Iris pigment epithelial cell (primary cell): Measurements from ENCODE around the gene CAMTA1.
A peak's percentile ranks its signal among the peaks of the same experiment; 100 is the strongest.
"Not testable (repeated sequence)": the region's sequence is repeated elsewhere in the genome, so short reads cannot be mapped to it uniquely, and the experiment has no call there.

Experiments
- DNase-seq: peaks from one replicate; pipeline ENCODE4 v3.0.0-alpha.2; 2011; ENCODE audit warnings: low read depth

The CAMTA1 gene

DNA sequence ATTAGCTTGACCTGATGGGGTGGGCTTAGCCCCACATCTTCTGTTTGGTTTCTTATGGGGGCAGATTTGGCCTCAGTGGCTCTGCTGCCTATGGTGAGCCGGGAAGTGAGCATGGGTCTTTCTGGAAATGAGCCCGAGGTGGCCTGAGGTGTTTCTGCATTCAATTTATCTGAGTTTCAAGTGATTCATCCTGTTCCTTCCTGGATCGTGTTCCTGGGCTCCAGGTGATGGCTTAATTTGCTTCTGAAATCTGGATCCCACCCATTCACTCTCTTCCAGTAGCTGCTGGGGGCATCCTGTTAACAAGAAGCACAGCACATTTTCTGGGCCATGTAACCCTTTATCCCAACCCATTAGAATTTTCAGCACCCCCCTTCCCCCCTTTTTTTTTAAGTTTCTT is 324.6 kb downstream of the CAMTA1 start:
- DNase-seq: no peak

DNA sequence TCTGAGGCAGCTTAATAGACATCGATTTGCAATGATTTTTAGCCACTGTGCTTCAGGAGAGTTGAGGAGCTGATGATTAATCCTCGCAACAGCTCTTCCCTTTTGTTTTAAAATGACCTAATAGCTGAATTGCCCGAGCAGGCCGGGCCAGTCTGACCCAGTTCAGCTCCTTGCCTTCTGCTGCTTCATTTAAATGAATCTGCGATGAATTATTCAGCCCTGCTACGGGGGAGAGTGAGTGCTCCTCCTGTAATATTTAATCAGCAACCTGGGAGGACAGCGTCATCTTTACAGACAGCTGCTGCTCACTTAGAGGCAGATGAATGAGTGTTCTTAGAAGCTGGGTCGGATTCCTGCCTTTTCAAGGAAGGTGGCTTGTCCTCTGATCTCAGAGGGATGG is 325.1 kb downstream of the CAMTA1 start:
- DNase-seq: no peak

DNA sequence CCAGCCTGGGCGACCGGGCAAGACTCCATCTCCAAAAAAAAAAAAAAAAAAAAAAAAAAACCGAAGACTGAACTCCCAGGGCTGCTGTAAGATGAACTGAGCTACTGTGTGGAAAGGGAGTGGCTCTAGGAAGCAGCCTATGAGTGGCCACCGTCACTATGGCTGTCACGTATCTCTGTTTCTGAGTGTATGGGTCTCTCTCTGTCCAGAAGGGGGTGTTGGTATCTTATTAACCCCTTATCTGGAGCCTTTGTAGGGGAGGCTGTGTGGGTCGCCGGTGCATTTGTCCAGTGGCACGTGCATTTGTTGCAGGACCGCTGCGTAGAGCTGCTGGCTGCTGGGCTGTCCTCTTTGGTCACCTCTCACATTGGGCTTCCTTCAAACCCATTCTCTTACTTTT is 326.6 kb downstream of the CAMTA1 start:
- no peak for DNase-seq

DNA sequence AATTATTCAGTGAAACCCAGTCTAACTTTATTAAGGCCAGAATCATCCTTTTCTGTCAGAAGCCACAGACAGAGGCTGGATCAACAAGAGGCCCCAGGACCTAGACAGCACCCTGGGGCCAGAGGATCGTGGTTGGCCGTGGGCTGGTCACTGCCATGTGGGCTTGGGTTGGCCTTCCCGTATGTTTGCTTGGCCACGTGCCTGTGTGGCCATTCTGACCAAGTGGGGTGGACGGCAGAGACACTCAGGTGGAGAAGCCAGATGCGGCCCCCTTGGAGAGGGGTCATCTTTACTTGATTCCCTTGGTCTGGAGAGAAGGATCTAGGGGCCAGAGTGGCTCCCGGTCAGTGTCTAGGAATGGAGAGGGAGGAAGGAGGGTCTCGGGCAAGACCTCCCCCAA is 327.9 kb downstream of the CAMTA1 start:
- no peak for DNase-seq

DNA sequence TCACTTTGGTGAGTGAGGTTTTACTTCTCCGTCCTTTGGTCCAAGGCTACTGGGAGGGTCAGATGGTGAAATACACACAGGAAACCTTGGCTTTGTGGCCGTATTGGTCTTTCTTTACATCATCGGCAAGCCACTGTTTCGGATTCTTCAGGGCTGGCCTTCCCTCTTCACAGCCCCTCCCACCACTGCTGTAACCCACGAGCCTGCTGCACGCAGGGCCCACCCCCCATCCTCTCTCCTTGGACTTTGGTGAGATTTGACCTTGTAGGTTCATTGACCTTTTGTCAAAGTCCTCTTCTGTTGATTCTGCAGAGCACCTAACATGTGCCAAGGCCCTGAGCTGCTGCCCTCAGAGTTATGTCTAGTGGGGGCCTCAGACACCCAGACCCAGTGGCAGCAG is 328.6 kb downstream of the CAMTA1 start:
- no peak for DNase-seq

DNA sequence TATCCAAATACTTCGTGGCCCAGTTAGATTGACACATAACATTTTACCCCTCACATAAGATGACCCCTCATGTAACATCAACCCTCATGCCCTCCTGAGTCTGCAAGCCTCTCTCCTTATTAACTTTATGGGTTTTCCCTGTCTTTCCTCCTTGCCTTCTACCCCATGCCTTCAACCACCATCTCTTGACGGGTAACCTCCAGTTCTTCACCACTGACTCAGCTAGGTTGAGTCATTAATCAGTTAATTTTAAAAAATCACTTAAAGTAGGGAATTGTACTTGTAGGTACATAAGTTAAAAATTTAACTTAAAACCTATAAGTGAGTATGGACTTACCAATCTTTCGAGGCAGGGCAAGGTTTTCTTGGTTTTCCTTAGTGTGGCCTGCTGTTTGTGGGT is 330.7 kb downstream of the CAMTA1 start:
- DNase-seq: no peak

DNA sequence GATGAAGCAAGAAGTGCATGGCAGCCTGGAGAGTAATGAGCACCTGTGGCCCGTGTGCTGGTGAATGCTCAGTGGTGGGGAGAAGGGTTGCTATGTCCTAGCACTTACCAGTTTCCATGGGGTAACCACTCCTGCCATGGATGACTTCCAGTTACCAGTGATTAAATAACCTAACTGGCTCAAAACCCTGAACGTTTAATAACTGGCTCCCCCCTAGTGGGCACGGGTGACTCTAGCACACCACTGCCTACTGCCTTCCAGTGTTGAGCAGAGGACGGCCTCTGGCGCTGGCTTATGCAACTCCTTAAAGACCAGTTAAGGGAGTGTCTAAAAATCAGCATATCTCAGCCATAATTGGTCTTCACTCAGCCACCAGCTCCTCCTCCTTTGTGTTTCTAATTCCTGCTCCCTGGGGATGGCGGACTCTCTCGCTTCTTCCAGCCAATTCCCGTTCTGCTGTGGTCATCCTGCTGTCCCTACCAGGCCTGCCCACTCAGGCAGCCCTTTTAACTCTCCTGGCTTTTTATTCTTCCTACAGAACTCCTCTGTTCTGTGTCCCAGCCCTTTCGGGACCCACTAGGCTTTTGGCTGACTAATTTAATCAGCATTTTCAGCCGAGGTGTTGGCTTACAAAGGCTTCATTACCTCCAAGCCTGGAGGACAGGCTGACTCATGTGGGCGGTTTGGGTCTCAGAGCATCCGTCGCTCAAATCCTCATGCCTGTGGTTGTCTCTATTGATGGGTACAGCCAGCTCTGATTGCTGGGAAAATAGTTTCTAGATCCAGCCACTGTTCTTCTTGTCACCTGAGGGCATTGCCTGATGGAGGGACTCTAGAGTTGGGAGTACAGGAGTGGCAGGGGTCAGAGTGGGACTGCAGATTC is 332.4 kb downstream of the CAMTA1 start:
- peak; percentile 92 for DNase-seq

DNA sequence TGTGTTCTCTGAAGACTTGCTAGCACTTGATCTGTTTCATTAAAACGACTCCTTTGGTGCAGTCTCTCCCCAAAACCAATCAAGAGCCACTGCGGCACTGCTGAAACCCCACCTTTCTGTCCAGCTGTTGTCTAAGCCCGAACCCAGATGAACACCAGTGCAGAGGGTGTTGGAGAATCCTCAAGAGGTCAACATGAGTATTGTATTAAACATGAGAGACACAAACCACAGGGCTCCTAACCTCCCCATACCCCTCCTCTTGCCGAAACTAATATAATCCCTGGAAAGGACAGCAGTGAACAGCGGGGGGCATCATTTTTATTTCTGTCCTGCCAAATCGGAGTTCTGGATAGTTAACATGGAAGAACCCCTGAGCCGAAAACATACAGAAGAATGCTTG is 333.9 kb downstream of the CAMTA1 start:
- DNase-seq: no peak

DNA sequence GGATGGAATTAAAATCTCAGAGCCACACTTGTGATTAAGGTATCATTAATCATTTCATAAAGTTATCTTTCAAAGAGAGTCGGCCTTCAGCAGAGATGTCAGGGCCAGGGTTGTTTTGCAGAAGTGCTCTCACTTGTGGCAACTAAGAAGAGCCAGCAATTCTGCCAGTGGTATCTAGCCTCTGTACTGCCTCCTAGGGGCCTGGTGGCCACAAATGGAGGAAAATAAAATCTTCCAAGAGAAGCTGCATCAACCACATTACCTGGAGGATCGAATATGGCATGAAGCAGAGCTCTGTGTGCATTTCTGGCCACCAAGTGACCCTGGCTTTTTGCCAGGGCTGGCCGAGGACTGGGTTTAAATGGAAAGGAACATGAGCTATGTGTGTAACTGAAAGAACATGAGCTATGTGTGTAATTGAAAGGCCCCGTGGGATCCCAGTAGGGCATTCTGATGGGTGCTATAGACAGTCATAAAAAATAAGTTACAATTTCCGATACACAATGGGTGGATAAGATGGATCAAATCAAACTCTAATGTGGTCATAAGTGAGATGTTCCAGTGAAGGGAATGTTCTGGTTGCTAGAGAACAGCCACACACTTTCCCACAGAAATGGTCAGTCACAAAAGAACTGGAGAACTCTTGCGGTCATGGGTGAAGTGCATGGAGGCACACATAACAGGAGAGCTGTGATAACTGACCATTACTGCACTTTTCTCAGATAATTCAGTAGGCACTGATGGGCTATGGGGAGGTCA is 335.8 kb downstream of the CAMTA1 start:
- no peak for DNase-seq

DNA sequence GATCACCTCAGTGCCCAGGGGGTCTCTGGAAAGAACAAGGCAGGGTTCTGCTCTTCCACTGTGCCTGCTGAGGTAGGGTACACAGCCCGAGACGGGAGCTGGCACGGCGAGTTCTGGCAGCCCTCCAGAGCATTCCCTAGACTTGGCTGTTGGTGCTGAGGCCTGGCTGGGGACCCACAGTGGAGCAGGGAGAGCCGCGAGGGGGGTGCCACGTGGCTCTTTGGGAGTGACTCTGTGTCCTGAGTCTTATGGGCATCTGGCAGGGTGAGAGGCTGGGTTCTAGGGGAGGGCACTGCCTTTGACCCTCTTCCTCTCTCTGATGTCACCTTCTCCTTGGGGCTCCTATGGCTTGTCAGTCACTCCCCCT is 336.4 kb downstream of the CAMTA1 start:
- no peak for DNase-seq

DNA sequence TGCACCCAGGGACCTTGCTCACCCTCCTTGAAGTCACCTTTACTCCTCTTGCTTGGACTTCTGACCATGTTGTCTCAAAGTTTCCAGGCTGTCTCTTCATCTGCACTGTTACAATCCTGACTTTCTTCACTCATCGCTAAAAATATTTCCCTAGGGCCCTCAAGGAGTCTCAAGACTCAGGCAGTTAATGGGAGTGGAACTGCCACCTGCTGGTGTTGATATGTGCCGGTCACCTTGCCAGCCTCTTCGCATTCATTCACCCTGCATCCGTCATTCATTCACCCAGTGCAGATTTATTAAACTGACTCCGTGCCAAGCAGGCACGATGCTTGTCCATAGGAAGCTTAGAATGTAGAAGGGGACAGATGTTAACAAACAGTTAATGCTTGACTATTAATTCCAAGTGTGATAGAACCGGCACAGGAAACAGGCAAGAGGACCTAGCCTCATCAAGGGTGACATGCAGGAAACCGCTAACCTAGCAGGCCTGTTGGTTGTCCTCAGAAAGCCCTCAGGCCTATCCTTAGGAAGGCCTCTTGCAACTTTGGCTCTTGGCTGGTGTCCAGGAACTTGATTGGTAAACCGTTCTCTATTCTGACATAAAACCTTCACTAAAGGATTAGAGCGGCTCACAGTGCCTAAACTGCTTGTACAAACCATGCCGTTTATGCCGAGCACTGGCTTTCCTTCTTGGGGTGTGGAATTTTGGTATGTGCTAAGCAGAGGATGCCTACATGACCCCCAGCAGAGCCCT is 342.2 kb downstream of the CAMTA1 start:
- DNase-seq: peak; percentile 50

DNA sequence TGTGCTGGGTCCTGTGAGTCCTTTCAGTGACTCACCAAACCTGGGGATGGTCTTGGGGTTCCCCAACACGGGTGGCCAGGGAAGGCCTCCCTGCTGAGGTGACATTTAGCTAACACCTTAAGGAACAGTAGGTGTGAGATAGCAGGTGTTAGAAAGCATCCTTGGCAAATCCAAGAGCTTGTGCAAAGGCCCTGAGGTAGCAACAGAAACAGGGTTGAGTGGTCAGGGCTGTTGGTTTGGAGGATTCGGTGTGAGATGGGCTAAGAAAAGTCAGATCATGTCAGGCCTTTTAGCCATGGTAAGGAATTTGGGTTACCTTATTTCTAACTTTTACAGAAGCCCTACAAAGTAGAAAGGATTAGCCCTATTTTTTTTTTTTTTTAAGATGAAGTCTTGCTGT is 343.0 kb downstream of the CAMTA1 start:
- no peak for DNase-seq

DNA sequence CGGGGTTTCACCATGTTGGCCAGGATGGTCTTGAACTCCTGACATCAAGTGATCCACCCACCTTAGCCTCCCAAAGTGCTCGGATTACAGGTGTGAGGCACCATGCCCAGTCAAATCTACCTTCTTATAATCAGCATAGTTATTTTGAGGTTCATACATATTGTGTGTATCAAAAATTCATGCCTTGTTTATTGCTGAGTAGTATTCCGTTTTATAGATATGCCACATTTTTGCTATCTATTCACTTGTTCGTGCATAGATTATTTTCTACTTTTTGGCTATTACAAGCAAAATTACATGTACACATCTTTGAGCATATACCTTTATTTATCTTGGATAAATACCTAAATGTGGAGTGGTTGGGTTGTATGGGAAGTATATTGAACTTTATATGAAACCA is 344.9 kb downstream of the CAMTA1 start:
- no peak for DNase-seq

DNA sequence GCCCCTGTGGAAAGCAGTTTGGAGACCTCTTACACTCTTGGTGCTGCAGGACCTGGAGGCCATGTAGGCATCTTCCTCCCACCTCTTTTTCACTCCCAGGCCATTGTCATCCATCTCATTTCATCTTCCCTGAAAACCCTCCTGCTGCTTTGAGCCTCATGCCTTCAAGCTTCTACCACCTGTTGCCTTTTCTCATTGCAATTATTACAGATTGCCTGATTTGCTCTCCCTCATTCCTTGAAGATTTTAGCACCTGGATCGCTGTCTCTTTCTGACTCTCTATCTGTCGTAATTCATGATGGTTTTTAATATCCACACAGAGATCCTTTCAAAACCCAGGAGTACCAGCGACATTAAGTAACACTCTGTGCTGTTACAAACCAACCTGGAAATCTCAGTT is 350.2 kb downstream of the CAMTA1 start:
- DNase-seq: no peak

DNA sequence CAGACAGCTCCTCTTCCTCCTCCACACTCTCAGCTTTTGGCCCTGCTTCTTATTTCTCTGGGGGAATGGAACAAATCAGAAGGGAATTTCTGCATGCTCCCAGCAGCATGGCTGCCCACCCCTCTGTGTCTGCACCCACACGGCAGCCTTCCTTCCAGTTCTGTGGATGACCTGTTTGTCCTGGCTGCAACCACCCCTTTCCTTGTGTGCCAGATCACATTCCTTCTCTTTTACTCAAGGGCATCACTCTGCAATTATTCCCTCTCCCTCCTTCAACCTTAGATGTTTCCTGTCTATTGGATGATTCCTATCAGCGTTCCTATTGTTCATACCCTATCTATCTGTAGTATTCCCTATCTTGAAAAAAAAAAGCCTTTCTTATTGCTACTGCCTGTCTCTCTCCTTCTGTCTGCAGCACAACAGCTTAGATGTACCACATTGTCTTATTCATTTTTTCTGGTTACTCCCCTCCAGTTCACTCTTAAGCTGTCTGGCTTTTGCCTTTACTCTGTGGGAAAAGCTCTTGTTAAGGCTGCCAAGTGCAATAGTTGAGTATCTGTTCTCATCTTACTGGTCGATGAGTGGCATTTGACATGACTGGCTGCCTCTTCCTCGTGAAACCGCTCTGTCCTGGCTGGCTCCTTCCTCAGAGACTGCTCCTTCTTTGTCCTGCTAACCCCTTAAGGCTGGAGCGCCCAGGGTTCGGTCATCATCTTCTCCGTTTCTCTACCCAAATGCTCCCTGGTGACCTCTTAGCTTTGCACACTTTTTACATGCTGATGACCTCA is 351.1 kb downstream of the CAMTA1 start:
- no peak for DNase-seq

DNA sequence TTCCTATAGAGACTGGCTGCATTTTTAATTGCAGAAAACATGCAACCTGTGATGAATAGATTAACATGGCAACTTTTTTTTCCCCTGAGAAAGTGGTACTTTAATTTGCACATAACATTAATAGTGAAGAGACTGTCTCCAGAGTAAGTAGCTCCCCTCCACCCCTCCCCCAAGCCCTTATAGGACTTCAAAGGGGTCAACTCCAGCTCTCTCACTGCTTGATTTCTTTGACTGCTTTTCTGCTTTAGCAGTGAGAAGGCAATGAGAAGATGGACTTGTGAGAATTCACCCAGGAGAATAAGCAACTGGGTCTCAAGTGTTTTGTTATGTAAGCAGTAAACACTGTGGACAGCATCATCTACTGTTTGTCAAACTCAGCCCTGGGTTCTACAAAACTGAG is 355.0 kb downstream of the CAMTA1 start:
- no peak for DNase-seq

DNA sequence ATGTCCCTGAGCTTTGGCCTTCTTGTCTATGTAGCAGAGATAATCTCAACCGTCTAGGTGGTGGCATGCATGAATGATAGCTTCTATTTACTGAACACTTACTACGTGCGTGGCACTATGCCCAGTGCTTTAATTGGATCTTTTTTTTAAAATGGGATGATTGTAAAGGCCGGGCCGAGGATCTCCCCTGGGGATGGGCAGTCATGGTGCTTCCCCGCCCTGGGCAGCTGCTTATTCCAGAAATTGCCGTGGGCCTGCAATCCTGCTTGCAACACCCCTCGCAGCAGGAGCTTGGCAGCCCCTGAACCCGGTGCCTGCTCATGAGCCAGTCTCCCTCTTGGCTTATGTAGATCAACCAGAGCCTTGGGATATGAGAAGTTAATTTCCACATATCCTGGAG is 360.7 kb downstream of the CAMTA1 start:
- no peak for DNase-seq

DNA sequence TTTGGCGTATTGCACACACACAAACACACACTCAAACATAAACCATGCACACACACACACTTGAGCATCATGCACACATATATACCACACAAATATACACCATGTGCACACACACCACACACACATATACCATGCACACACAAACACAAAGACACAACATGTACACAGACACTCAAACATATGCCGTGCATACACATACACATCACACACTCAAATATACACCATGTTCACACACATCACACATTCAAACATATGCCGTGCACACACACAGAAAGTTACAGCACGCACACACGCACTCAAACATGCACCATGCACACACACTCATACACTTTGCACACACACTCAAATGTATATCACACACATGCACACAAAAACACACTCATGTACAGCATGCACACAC is 361.5 kb downstream of the CAMTA1 start:
- no peak for DNase-seq

DNA sequence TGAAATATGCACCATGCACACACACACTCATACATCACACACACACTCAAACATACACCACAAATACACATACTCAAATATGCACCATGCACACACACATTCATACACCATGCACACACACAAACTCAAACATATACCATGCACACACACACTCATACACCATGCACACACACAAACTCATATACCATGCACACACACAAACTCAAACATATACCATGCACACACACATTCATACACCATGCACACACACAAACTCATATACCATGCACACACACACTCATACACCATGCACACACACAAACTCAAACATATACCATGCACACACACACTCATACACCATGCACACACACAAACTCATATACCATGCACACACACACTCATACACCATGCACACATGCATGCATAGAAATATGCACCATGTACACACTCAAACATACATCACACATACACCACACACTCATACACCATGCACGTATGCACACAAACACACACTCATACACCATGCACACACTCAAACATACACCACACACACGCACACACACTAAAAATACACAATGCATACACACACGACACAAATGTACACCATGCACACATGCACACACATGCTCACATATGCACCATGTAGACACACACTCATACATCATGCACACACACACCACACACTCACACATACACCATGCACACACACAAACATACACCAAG is 362.5 kb downstream of the CAMTA1 start:
- not testable (repeated sequence) for DNase-seq

DNA sequence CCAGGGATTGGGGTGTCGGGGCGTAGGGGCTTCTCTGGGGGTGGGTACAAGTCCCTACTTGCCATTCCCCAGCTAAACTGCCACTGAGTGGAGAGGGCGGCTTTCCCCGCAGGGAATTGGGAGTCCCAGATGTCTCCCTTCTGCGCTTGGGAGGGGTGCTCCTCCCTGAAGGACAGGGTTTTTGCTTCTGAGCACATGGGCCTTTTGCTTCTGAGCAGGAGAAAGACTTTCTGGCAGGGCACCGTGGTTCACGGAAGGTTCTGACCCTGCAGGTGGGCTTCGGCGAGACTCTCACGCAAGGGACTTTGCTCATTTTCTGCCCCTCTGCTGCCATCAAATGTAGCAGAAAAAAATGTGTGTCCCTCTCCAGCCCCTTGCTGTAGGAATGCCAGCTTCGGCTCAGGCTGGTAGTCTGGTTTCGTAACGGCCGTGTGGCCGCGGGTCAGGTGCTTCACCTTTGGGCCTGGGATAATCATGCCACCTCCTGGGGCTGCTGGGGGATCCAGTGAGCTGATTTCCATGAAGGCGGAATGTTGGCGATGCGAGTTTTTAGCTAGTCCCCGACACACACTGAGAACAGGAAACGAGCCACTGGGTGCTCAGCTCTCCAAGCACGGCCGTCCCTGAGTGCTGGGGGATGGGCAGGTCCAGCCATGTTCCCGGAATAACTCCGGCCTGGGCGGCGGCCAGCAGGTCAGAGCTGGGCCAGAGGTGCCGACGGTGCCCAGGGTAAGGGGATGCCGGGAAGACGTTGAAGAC is 364.0 kb downstream of the CAMTA1 start:
- DNase-seq: peak; percentile 18
